Measurements from ENCODE around the gene CASP3. TPM values are rescaled to one million over a fixed set of nuclear protein-coding genes. Genes with fewer than 3 reads are reported as not detected.
"Not testable (repeated sequence)": the region's sequence is repeated elsewhere in the genome, so short reads cannot be mapped to it uniquely, and the experiment has no call there.

The CASP3 gene
- total RNA-seq, 1 experiment from 2014 or later: 13.2 TPM

DNA sequence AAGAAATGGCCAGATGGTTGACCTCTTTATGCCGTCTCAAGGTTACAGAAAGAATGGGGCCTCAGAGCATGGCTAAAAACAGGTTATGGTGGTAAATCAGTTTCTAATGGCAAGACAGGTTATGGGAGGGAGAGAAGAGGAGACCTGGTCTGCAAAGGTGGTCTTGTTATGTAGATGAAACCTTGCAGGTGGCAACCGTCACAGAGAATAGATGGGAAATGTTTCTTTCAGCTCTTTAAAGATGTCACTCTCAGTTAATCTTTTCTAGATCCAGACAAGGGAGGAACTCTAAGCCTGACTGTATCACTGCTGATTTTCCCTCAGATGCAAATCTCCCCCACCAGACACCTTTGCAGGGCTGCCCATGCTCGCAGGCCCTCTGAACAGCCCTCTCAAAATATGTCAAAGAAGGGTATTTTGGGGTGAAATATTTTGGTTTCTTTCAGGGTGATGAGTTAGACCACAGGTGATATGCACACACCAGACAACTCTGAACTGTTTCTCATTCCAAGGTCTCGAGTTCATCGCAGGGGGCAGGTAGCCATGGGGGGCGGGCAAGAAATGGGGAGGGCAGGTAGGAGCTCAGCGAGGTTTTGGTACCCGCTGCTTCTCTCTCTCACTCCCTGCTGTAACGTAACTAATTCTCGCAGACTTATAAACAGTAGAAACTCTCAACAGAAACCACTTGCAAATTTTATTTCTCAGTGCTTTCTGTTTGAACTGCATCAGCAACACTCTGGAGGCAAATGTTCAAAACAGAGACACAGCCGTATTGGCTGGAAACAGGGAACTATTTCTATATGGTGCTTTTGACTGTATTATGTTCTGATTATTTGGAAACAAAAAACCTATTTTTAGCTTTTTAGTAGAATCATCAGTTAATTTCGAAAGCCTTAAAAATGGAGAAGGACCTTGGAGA, 32.4 kb downstream of the CASP3 start:
- no peak for ATAC-seq

DNA sequence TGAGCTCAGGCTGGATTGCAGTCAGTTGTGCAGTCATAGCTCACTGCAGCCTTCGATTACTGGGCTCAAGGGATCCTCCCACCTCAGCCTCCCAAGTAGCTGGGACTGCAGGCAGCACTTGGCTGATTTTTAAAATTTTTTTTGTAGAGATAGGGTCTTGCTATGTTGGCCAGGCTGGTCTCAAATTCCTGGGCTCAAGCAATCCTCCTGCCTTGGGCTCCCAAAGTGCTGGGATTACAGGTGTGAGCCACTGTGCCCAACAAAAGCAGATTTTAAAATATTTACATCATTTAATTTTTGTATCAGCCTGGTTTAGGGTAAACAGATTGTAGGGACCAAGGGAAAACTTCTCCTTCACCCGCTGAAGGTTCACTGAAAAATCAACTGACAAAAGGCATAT, 33.1 kb downstream of the CASP3 start:
- H3K9me3 ChIP-seq (ENCODE audit: low read length); H3K9me2 ChIP-seq (replicated peaks; ENCODE audit: low read length); intact Hi-C loops (cut with micrococcal nuclease); H3K27me3 ChIP-seq (ENCODE audit: low read length); H3F3A ChIP-seq (ENCODE audit: low read length, unreplicated experiment); H3K9ac ChIP-seq (ENCODE audit: low read length); POLR2A ChIA-PET (ENCODE audit: unreplicated experiment); H3K36me3 ChIP-seq (ENCODE audit: low read depth, low read length); CTCF ChIA-PET; H3K27ac ChIP-seq (ENCODE audit: low read length); H4K20me1 ChIP-seq (ENCODE audit: low read length); H3K4me2 ChIP-seq (ENCODE audit: low read length); H3K79me2 ChIP-seq (ENCODE audit: low read length); H2AFZ ChIP-seq (ENCODE audit: low read length); H3K4me3 ChIP-seq (ENCODE audit: low read length); H3K4me1 ChIP-seq (ENCODE audit: insufficient read depth, low read length); ATAC-seq; DNase-seq; BruUV-seq (replicated peaks): not testable (repeated sequence)

More for the DNA sequence above, 32.4 kb downstream of the CASP3 start:
- Histone ChIP-seq H3K79me2 (ENCODE audit: low read length) (no peaks in the 10 kb centered on the region), H2AFZ (ENCODE audit: low read length) (no peak overlapping the region), H4K20me1 (ENCODE audit: low read length) (no peaks in the 10 kb centered on the region), H3K27me3 (ENCODE audit: low read length) (no peaks in the 10 kb centered on the region), H3K9me3 (ENCODE audit: low read length) (no peaks in the 10 kb centered on the region), H3F3A (ENCODE audit: low read length, unreplicated experiment) (no peaks in the 10 kb centered on the region), H3K27ac (ENCODE audit: low read length) (no peak overlapping the region), H3K9ac (ENCODE audit: low read length) (no peak overlapping the region), H3K36me3 (ENCODE audit: low read depth, low read length) (no peaks in the 10 kb centered on the region), H3K4me3 (ENCODE audit: low read length) (no peak overlapping the region), H3K4me2 (ENCODE audit: low read length) (no peak overlapping the region), H3K4me1 (ENCODE audit: insufficient read depth, low read length) (no peaks in the 10 kb centered on the region), H3K9me2 (replicated peaks; ENCODE audit: low read length) (no peaks in the 10 kb centered on the region)
- no TSS peak for BruUV-seq (replicated peaks)
- POLR2A ChIA-PET (ENCODE audit: unreplicated experiment): no interaction called here
- CTCF ChIA-PET: no interaction called here
- TF ChIP-seq EZH2phosphoT487 (IDR thresholded peaks at IDR 0.05; ENCODE audit: borderline replicate concordance, low read length) (no peak), EZH2 (IDR thresholded peaks at IDR 0.05; ENCODE audit: low read length, unreplicated experiment) (no peak), CTCF (conservative IDR thresholded peaks at IDR 0.05; ENCODE audit: low read depth, low read length) (no peak)
- no peak for DNase-seq
- intact Hi-C loops (cut with micrococcal nuclease): no loop called here

GRCh38 chr4:184614509-184614908, 34.7 kb downstream of the CASP3 start:
- Histone ChIP-seq H3K36me3 (ENCODE audit: low read depth, low read length) (no peaks in the 10 kb centered on the region), H3K9ac (ENCODE audit: low read length) (no peak overlapping the region), H3F3A (ENCODE audit: low read length, unreplicated experiment) (no peaks in the 10 kb centered on the region), H3K79me2 (ENCODE audit: low read length) (no peaks in the 10 kb centered on the region), H3K27ac (ENCODE audit: low read length) (no peak overlapping the region), H3K9me2 (replicated peaks; ENCODE audit: low read length) (no peaks in the 10 kb centered on the region), H3K4me3 (ENCODE audit: low read length) (no peak overlapping the region), H2AFZ (ENCODE audit: low read length) (no peak overlapping the region), H3K4me2 (ENCODE audit: low read length) (no peak overlapping the region), H3K9me3 (ENCODE audit: low read length) (no peaks in the 10 kb centered on the region), H3K4me1 (ENCODE audit: insufficient read depth, low read length) (no peaks in the 10 kb centered on the region), H4K20me1 (ENCODE audit: low read length) (no peaks in the 10 kb centered on the region), H3K27me3 (ENCODE audit: low read length) (no peaks in the 10 kb centered on the region)
- DNase-seq (no peak), ATAC-seq (no peak)
- intact Hi-C loops (cut with micrococcal nuclease): no loop called here
- no peak for TF ChIP-seq CTCF (conservative IDR thresholded peaks at IDR 0.05; ENCODE audit: low read depth, low read length)
- no peak for TF ChIP-seq EZH2 (IDR thresholded peaks at IDR 0.05; ENCODE audit: low read length, unreplicated experiment)
- no peak for TF ChIP-seq EZH2phosphoT487 (IDR thresholded peaks at IDR 0.05; ENCODE audit: borderline replicate concordance, low read length)
- POLR2A ChIA-PET (ENCODE audit: unreplicated experiment): no interaction called here
- CTCF ChIA-PET: no interaction called here
- BruUV-seq (replicated peaks): no TSS peak
